ENCODE measurements around the gene NEIL3.

The NEIL3 gene

GRCh38 chr4:177371461-177371860 lies 61.8 kb downstream of the NEIL3 start:
- DNase-seq (ENCODE audit: low read depth) = no peak

- DNase-seq (ENCODE audit: low read depth) = no peak
Observed at GRCh38 chr4:177374966-177375365, 65.3 kb downstream of the NEIL3 start.

- no peak for DNase-seq (ENCODE audit: low read depth)
Observed at GRCh38 chr4:177375372-177375771, 65.7 kb downstream of the NEIL3 start.

- DNase-seq (ENCODE audit: low read depth) = no peak
Observed at GRCh38 chr4:177376024-177376423, 66.3 kb downstream of the NEIL3 start.

GRCh38 chr4:177380730-177381287 lies 71.1 kb downstream of the NEIL3 start:
- DNase-seq (ENCODE audit: low read depth) = no peak

- no peak for DNase-seq (ENCODE audit: low read depth)
Observed at GRCh38 chr4:177381762-177382310, 72.2 kb downstream of the NEIL3 start.

GRCh38 chr4:177384856-177385397 lies 75.3 kb downstream of the NEIL3 start:
- no peak for DNase-seq (ENCODE audit: low read depth)

- no peak for DNase-seq (ENCODE audit: low read depth)
Observed at GRCh38 chr4:177385576-177386277, 76.1 kb downstream of the NEIL3 start.

- no peak for DNase-seq (ENCODE audit: low read depth)
Observed at GRCh38 chr4:177386278-177386815, 76.7 kb downstream of the NEIL3 start.

GRCh38 chr4:177391287-177391686 lies 81.6 kb downstream of the NEIL3 start:
- DNase-seq (ENCODE audit: low read depth) = no peak

- no peak for DNase-seq (ENCODE audit: low read depth)
Observed at GRCh38 chr4:177391953-177392352, 82.3 kb downstream of the NEIL3 start.

GRCh38 chr4:177393236-177393635 lies 83.6 kb downstream of the NEIL3 start:
- no peak for DNase-seq (ENCODE audit: low read depth)

- no peak for DNase-seq (ENCODE audit: low read depth)
Observed at GRCh38 chr4:177396352-177396751, 86.7 kb downstream of the NEIL3 start.

- no peak for DNase-seq (ENCODE audit: low read depth)
Observed at GRCh38 chr4:177400030-177400429, 90.4 kb downstream of the NEIL3 start.

GRCh38 chr4:177401658-177402273 lies 92.1 kb downstream of the NEIL3 start:
- DNase-seq (ENCODE audit: low read depth) = no peak

GRCh38 chr4:177403746-177404145 lies 94.1 kb downstream of the NEIL3 start:
- no peak for DNase-seq (ENCODE audit: low read depth)

- DNase-seq (ENCODE audit: low read depth) = no peak
Observed at GRCh38 chr4:177404342-177404741, 94.7 kb downstream of the NEIL3 start.

- no peak for DNase-seq (ENCODE audit: low read depth)
Observed at GRCh38 chr4:177404986-177405385, 95.3 kb downstream of the NEIL3 start.

- no peak for DNase-seq (ENCODE audit: low read depth)
Observed at GRCh38 chr4:177405508-177405907, 95.8 kb downstream of the NEIL3 start.

GRCh38 chr4:177408023-177408422 lies 98.3 kb downstream of the NEIL3 start:
- DNase-seq (ENCODE audit: low read depth) = no peak

GRCh38 chr4:177410566-177410965 lies 100.9 kb downstream of the NEIL3 start:
- no peak for DNase-seq (ENCODE audit: low read depth)

GRCh38 chr4:177411996-177412395 lies 102.3 kb downstream of the NEIL3 start:
- DNase-seq (ENCODE audit: low read depth) = no peak

Measured in activated T-helper 1 cell treated with Interleukin-2 at 50 U/mL for 16 hours (primary cell).